SHP77 (cell line): ENCODE data around the gene GNAQ.

Source experiments
- DNase-seq, 2 experiments: peaks; one replicate each; lab custom pipeline; 2025; lab: John Stamatoyannopoulos, UW

The GNAQ gene

GRCh38 chr9:78031893-78032729, 500 bp upstream of the GNAQ start:
- DNase-seq, result peak; percentile 50 to 66

GRCh38 chr9:78030553-78031443, 813 bp downstream of the GNAQ start:
- DNase-seq, result peak; percentile 25 to 50

- DNase-seq, result peak in 1 of 2 experiments; percentile 6
Observed at GRCh38 chr9:78030296-78030552, 1.4 kb downstream of the GNAQ start.

- no peak for DNase-seq
Observed at GRCh38 chr9:78029551-78030295, 1.9 kb downstream of the GNAQ start.

GRCh38 chr9:78028926-78029325, 2.7 kb downstream of the GNAQ start:
- DNase-seq, result no peak

- DNase-seq, result no peak
Observed at GRCh38 chr9:78026947-78027346, 4.7 kb downstream of the GNAQ start.

- DNase-seq, result no peak
Observed at GRCh38 chr9:78026416-78026815, 5.2 kb downstream of the GNAQ start.

- no peak for DNase-seq
Observed at GRCh38 chr9:78025186-78025585, 6.4 kb downstream of the GNAQ start.

- DNase-seq, result no peak
Observed at GRCh38 chr9:78023003-78023741, 8.4 kb downstream of the GNAQ start.

- DNase-seq, result no peak
Observed at GRCh38 chr9:78021697-78022096, 9.9 kb downstream of the GNAQ start.

GRCh38 chr9:78017190-78017693, 14.4 kb downstream of the GNAQ start:
- DNase-seq, result no peak

GRCh38 chr9:78015241-78015640, 16.4 kb downstream of the GNAQ start:
- DNase-seq, result no peak

GRCh38 chr9:78014776-78015175, 16.8 kb downstream of the GNAQ start:
- DNase-seq, result no peak

GRCh38 chr9:78013934-78014333, 17.7 kb downstream of the GNAQ start:
- DNase-seq, result no peak

GRCh38 chr9:78011049-78011448, 20.6 kb downstream of the GNAQ start:
- no peak for DNase-seq

GRCh38 chr9:78010445-78010844, 21.2 kb downstream of the GNAQ start:
- DNase-seq, result no peak

GRCh38 chr9:78009186-78009585, 22.4 kb downstream of the GNAQ start:
- no peak for DNase-seq

- no peak for DNase-seq
Observed at GRCh38 chr9:78006734-78007133, 24.9 kb downstream of the GNAQ start.

- DNase-seq, result no peak
Observed at GRCh38 chr9:78005231-78006002, 26.2 kb downstream of the GNAQ start.

- no peak for DNase-seq
Observed at GRCh38 chr9:78004478-78005229, 27.0 kb downstream of the GNAQ start.
